ENCODE measurements around the gene STAP2.

The STAP2 gene

GRCh38 chr19:4326215-4326836 lies 12.3 kb downstream of the STAP2 start:
- DNase-seq, result no peak

GRCh38 chr19:4324228-4324627 lies 14.4 kb downstream of the STAP2 start:
- DNase-seq, result no peak

DNA sequence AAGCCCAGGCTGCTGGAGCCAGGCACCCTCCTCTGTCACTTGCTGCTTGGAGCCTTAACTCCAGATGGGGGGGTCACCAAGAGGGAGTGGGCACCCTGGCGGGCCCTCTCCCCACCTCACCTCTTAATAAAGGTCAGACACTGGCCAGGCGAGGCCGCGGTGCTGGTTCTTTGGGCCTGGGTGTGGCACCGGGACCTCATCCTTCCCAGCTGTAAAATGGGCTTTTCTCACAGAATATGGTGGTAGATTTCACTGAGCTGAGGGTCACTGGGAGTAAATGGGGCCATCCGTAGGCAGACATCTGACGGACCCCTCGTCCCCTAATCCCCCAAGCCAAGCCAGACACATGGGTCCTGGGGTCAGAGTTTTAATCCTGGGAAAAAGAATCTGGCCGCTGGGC lies 14.9 kb downstream of the STAP2 start:
- DNase-seq, result no peak

GRCh38 chr19:4322942-4323665 lies 15.5 kb downstream of the STAP2 start:
- no peak for DNase-seq

DNA sequence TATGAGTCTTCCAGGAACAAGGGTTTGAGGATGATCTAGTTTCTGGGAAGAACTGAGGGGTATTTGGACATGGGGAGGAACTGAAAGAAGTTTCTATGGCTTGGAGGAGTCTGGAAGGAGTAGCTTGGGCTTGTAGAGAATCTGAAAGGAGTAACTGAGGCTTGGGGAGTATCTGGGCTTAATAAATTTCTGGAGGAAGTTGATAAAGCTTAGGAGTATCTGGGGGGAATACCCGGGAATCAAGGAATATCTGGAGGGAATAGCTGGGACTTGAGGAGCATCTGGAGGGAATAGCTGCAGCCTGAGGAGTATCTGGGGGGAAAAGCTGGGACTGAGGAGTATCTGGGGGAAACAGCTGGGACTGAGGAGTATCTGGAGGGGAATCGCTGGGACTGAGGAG lies 18.2 kb downstream of the STAP2 start:
- DNase-seq, result no peak

DNA sequence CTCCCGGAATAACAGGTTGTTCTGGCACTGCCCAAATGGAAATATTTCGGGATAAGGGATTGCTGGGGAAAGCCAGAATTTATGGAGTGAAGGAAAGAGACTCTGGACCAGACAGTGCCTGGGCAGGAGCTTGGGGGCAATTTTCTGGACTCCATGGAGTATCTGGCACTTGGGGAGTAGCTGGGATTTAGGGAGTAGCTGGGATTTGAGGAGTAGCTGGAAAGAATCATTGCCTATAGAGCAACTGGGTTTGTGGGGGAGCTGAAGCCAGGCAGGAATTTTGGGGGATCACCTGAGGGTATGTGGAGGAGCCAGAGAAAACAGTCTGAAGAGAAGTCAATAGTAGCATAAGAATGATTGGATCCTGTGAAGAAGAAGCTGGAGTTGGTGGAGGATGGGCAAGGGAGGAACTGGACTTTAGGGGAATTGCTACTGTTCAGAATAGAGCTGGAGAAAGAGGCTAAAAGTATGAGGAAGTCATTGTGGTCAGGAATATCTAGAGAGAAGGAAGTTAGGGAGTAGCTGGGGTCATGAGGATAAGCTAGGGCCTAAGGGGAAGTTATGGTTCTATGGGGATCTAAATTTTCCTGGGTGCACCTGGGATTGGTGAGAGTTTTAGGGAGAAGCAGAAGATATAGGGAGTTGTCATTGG lies 19.4 kb downstream of the STAP2 start:
- DNase-seq, result no peak

DNA sequence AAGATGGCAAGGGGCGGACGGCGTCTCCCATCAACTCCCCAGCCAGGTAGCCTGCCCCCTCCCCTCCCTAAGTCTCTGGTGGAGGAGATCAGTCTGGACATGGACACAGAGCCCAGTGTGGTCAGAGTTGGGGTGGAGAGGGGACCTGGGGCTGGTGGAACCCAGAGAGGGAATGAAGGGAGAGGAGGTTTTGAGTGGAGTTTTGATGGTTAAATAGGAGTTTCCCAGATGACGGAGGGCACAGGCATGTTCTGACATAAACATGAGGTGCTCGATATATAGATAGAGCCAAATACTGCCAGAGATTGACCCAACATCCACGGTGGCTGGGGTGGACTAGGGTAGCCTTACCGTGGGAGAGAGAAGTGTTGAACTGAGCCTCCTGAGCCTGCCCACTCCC lies 20.2 kb downstream of the STAP2 start:
- DNase-seq, result no peak

DNA sequence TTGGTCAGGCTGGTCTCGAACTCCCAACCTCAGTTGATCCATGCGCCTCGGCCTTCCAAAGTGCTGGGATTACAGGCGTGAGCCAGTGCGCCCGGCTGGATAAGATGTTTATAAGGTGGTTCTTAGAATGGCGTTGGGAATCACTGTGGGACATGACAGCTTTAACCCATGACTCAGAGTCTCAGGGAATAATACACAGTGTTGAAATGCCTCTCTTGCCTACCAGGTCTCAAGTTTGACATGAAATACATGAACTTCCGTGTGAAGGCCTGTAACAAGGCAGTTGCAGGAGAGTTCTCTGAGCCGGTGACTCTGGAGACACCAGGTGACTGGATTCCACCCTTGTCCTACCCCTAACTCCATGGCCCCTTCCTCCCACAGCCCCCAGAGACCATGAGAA lies 21.7 kb downstream of the STAP2 start:
- DNase-seq, result no peak

DNA sequence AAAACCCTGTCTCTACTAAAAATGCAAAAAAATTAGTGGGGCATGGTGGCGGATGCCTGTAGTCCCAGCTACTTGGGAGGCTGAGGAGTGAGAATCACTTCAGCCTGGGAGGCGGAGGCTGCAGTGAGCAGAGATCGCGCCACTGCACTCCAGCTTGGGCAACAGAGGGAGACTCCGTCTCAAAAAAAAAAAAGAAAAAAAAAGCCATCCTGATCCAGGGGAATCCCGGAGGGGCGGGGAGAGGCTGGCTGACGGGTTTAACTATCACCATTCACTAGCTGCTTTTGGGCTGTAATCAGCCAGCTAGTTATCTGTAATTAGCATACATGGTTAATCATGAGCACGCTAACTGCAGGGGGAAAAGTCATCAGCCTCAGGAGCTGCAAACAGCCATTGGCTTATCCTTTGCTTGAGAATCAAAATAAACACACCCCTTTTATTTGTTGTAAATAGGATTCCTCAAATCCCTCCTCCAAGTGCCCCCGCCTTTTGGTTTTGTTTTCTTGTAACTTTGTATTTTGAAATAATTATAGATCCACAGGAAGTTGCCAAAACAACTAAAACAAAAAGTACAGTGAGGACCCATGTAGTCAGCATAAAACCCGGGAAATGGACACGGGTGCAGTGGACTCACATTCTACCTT lies 24.7 kb downstream of the STAP2 start:
- no peak for DNase-seq

DNA sequence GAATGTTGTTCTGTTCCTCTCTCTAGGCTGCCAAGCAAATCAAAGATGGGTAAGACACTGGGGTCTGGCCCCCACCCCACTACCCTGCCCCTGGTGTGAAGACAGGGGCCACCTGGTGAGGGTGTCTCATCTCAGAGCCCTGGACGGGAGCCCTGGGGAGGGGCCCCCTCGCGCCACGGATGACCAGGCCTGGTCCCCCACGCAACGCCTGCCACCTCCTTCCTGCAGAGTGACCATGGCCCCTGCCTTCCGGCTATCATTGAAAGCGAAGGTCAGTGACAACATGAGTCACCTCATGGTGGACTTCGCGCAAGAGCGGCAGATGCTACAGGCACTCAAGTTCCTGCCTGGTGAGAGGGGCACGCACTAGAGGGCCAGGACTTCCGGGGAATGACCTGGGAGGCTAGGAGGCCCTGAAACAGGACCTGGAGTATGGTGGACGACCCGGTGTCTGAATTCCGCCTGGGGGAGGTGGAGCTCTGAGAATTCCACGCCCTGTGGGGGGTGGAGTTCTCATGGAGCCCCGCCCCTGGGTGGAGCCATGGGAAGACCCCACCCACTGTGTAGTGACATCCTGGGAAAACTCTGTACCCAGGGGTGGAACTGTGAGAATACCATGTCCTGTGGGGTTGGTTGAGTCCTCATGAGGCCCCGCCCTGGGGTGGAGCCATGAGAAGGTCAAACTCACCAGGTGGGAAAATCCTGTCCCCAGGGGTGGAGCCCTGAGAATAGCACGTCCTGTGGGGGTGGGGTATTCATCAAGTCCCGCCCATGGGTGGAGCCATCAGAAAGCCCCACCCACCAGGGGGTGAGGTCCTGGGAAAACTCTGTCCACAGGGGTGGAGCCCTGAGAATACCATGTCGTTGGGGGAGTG lies 28.1 kb downstream of the STAP2 start:
- peak in 2 of 3 experiments; percentile 9 to 26 for DNase-seq

- DNase-seq, result no peak
These were observed 33.0 kb downstream of the STAP2 start for GRCh38 chr19:4305659-4306058.

DNA sequence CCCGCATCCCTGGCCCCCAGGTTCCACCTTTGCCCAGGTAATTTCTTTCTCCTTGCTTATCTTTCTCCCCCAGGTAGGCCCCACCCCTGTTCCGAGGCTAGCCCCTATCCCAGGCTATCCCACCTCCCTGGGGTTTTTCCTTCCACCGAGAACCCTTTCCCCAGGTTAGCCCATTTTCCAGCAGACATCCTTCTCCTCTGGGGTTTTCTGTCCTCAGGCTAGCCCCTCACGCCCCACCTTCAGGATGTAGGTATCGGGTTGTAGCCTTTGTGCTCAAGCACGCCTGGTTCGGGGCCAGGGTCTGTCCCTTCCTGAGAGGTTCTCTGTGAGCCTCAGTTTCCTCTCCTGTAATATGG lies 33.4 kb downstream of the STAP2 start:
- no peak for DNase-seq

DNA sequence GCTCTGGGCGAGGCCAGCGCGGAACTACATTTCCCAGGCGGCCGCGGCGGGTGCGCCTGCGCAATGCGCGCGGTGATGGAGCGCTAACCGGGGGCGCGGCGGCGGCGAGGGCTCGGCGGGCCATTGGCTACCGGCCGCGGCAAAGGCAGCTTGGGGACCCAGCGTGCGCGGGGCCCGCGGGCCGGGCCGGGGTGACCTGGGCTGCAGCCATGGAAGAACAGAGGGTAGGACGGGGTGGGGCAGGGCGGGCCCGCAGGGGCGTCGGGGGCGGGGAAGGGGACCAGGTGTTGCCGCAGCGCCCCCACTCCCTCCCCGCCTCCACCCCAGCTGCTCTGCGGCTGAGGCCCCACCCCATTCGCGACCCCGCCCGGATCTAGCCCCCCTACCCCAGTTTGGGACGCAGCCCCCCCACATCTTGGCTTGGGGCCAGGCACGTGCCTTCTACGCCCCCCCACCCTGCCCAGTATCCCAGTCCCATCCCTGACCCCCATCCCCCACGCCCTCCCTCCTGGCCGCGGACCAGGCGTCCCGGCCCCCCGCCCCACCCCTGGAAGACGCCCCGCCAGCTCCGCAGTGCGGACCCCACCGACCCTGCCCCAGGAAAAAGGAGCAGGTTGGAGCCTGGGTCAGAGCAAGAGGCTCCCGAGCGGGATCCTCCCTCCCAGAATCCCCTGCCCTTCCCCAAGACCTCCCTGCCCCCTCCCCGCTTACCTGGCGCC lies 33.9 kb downstream of the STAP2 start, which contains the start of gene FSD1:
Gene FSD1, plus strand, starts transcription at position 61 of the 719 bp plus-strand sequence. Its CDS starts 149 bp downstream, at position 210.
- peak; percentile 70 to 86 (median 85) for DNase-seq

- DNase-seq, result no peak
These were observed 34.6 kb downstream of the STAP2 start for GRCh38 chr19:4303819-4304537.

GRCh38 chr19:4302243-4302640 lies 36.4 kb downstream of the STAP2 start, which contains the start of gene TMIGD2:
TMIGD2 (minus strand) TSS chr19:4302389; CDS start chr19:4302385, 4 bp downstream.
- DNase-seq, result no peak

DNA sequence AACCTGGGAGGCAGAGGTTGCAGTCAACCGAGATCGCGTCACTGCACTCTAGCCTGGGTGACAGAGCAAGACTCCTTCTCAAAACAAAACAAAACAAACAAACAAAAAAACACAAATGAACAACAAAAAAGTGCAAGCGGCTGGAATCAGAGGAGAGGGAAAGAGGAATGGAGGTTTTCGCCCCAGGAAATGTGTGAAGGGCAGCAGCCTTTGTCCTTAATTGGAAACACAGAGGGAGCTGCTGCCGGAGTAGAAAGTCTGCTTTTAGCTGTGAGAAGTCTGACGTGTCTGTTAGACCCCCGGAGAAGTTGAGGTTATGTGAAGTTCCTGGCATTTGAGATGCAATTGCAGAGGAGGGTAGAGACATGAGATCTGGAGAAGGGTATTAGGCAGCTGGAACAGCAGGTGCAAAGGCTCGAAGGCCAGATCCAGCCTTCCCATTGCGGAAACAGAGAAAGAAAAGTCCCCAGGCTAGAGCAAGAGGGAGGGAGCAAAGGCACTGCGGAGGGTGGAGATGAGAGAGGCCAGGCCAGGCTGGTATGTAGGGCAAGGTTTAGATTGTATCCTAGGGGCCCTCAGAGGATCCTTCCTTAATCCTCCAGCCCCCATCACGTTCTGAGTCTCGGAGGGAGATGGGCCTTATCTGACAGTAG lies 36.9 kb downstream of the STAP2 start:
- no peak for DNase-seq

GRCh38 chr19:4300589-4300988 lies 38.0 kb downstream of the STAP2 start:
- DNase-seq, result no peak

DNA sequence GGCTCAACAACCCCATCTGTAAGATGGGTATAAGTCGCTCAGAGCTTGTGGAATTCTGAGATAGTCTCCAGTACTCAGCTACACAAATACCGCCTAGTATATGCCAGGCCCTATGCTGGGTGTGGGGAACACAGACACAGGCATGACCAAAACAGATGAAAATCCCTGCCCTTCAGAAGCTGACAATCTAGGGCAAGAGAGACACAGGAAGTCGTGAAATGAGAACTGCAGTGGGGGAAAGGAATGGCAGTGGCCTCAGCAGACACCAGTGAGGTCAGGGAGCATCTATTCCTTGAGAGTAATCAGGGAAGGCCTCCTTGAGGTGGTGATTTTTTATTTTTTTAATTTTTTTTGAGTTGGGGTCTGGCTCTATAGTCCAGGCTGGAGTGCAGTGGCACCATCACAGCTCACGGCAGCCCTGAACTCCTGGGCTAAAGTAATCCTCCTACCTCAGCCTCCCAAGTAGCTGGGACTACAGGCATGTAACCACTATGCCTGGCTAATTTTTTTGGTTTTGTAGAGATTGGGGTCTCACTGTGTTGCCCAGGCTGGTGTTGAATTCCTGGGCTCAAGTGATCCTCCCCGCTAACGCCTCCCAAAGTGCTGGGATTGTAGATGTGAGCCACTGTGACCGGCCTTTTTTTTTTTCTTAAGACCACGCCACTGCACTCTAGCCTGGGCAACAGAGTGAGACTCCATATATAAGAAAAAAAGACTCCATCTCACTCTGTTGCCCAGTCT lies 39.6 kb downstream of the STAP2 start:
- no peak for DNase-seq

DNA sequence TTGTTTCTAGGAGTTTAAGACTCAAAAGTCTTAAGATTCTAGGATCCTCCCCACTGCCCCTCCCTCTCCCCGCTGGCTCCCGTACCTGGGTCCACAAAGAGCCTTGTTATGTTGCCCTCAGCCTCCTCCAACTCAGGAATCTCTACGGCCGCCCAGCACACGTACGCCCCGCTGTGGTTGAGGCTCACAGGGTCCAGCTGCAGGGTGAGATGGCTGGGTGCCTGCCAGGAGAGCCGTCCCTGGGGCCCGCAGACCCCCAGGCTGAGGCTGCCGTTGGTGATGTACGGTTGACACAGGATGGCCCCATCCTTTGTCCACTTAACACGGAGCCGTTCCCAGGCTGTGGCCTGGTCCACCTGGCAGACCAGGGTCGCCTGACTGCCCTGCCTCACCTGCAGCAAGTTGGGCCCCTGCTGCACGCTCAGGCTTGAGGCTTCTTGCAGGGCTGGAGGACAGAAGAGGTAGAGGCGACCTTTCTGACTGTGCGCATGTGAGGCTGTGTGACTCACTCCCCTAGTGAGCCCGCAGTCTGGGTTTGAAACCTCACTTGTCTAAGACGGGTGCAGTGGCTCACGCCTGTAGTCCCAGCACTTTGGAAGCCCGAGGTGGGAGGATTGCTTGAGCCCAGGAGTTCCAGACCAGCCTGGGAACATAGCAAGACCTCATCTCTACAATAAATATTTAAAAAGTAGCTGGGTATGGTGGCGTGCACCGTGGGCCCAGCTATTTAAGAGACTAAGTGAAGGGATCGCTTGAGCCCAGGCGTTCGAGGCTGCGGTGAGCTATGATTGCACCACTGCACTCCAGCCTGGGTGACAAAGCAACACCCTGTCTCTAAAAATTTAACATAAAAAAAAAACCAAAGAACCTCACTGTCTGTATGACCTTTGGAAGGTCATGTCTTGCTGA lies 40.5 kb downstream of the STAP2 start:
- DNase-seq, result no peak
